Measurements from ENCODE around the gene NMNAT2. TPM values are rescaled to one million over a fixed set of nuclear protein-coding genes. Genes with fewer than 3 reads are reported as not detected.

The NMNAT2 gene
- total RNA-seq, 1 experiment from 2014 or later = 11.4 TPM

DNA sequence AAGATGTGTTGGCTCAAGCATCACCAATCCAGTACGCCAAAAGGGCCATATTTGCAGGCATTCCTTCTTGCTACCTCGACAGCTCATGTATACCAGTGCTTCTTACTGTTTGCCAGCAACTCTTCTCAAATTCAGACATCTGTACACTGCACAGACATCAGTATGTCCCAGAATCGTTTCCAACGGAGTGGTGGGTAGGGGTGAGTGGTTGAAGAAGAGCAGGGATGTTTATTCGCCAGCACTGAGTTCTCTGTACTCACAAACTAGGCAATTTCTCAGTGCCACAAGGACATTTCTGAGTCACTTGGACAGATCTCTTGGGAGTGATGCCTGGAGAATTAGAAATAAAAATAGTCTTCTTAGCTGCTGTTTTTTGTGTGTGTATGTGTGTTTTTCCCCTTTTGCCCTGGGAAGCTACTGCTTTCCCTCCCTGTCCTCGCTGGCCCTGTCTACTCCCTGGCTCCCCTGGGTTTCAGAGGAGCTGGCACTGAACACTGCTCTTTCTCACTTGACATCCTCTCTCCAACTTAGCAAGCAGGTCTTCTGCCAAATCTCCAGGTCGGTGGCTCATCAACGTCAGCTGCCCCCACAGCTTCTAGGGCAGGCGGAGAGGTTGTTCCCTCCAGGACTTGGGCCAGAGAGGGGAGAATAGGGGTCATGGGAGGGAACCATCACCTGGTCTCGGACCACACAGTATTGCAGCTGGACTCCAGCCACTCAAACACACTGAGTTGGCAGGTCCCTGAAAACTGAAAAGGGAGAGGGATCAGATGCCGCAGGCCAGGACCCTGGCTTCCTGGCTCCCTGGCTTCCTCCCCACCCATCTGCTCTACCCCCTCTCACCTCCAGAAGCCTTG, 90.5 kb downstream of the NMNAT2 start:
- Histone ChIP-seq H3K27me3 (ENCODE audit: insufficient read depth, low read length) (no peaks in the 10 kb centered on the region), H3K79me1 (ENCODE audit: insufficient read depth, low read depth, low read length, poor library complexity, severe bottlenecking) (no peaks in the 10 kb centered on the region), H3K14ac (ENCODE audit: insufficient read depth, low read length) (no peak overlapping the region), H3K4me1 (ENCODE audit: insufficient read depth, low read length) (peaks cover 11% of the 10 kb centered on the region), H2BK15ac (ENCODE audit: low read depth, low read length) (no peak overlapping the region), H3K9me3 (ENCODE audit: control insufficient read depth, low read depth, low read length) (no peaks in the 10 kb centered on the region), H3K56ac (ENCODE audit: insufficient read length, low read depth, low read length) (no peak overlapping the region), H3K18ac (ENCODE audit: insufficient read length, low read depth, low read length) (no peak overlapping the region), H2AK5ac (ENCODE audit: insufficient read length, low read length) (no peak overlapping the region), H2AFZ (ENCODE audit: low read length) (no peak overlapping the region), H3K4me2 (ENCODE audit: insufficient read depth, insufficient read length, low read length) (no peak overlapping the region), H4K20me1 (ENCODE audit: control insufficient read depth, insufficient read depth, insufficient read length) (no peaks in the 10 kb centered on the region), H3K9ac (ENCODE audit: extremely low read depth, insufficient read length, low read length) (no peak overlapping the region), H3K23me2 (ENCODE audit: insufficient read length, low read depth, low read length, poor library complexity, severe bottlenecking) (no peaks in the 10 kb centered on the region), H4K91ac (ENCODE audit: insufficient read length, low read depth, low read length) (no peak overlapping the region), H2BK12ac (ENCODE audit: insufficient read length, low read depth, low read length) (no peak overlapping the region), H3K27ac (ENCODE audit: insufficient read length, low read depth, low read length) (no peak overlapping the region), H4K8ac (replicated peaks; ENCODE audit: insufficient read length, low read depth, low read length) (no peak overlapping the region), H3K23ac (ENCODE audit: insufficient read length, low read depth, low read length) (no peak overlapping the region), H4K5ac (ENCODE audit: insufficient read length, low read depth, low read length) (no peak overlapping the region), H2BK20ac (ENCODE audit: low read depth, low read length, poor library complexity, severe bottlenecking) (no peak overlapping the region), H3T11ph (ENCODE audit: low read length) (no peak overlapping the region), H2BK5ac (ENCODE audit: insufficient read length, low read length) (no peak overlapping the region), H2BK120ac (ENCODE audit: low read depth, low read length, poor library complexity, severe bottlenecking) (no peak overlapping the region), H3K4ac (ENCODE audit: low read depth, low read length) (no peak overlapping the region), H3K79me2 (ENCODE audit: insufficient read depth, low read length) (no peaks in the 10 kb centered on the region)
- peaks cover 59 to 60% of the 10 kb centered on the region in 2 experiments for H3K4me1 Mint-ChIP-seq
- no CpG with 5 or more reads among the region's 11 CpGs for WGBS (ENCODE audit: extremely low coverage, insufficient read length, low lambda C conversion rate)
- H3K36me3 Mint-ChIP-seq (ENCODE audit: insufficient read depth in 1 of 3, low read depth in 3 of 3) = peaks cover 0 to 2% (median 0%) of the 10 kb centered on the region in 3 experiments; a peak in 1 of 7 replicates
- TF ChIP-seq, protein P1, sequence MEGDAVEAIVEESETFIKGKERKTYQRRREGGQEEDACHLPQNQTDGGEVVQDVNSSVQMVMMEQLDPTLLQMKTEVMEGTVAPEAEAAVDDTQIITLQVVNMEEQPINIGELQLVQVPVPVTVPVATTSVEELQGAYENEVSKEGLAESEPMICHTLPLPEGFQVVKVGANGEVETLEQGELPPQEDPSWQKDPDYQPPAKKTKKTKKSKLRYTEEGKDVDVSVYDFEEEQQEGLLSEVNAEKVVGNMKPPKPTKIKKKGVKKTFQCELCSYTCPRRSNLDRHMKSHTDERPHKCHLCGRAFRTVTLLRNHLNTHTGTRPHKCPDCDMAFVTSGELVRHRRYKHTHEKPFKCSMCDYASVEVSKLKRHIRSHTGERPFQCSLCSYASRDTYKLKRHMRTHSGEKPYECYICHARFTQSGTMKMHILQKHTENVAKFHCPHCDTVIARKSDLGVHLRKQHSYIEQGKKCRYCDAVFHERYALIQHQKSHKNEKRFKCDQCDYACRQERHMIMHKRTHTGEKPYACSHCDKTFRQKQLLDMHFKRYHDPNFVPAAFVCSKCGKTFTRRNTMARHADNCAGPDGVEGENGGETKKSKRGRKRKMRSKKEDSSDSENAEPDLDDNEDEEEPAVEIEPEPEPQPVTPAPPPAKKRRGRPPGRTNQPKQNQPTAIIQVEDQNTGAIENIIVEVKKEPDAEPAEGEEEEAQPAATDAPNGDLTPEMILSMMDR (conservative IDR thresholded peaks at IDR 0.05) = no peak
- peaks cover 2 to 4% of the 10 kb centered on the region in 2 experiments; a peak in 4 of 5 replicates for H3K9me3 Mint-ChIP-seq
- no peak for DNase-seq
- H3K27ac Mint-ChIP-seq = peak overlapping the region in 1 of 3 experiments; percentile 3; a peak in 1 of 7 replicates
- no peaks in the 10 kb centered on the region for H3K27me3 Mint-ChIP-seq (ENCODE audit: low read depth)
- H3K4me3 Mint-ChIP-seq = no peak overlapping the region
